ENCODE results near the gene SCUBE1.

SCUBE1 gene

GRCh38 chr22:43187171-43188099 is 155.7 kb downstream of the SCUBE1 start:
- peak; percentile 71 for DNase-seq

- no peak for DNase-seq
These were observed 156.7 kb downstream of the SCUBE1 start, which contains the start of gene TTLL12 for GRCh38 chr22:43186272-43187170. TTLL12 (minus strand) TSS chr22:43187134; CDS start chr22:43187069, 65 bp downstream.

GRCh38 chr22:43185860-43186261 is 157.3 kb downstream of the SCUBE1 start:
- peak; percentile 32 for DNase-seq

GRCh38 chr22:43183496-43184277 is 159.5 kb downstream of the SCUBE1 start:
- DNase-seq, result no peak

GRCh38 chr22:43182726-43183125 is 160.4 kb downstream of the SCUBE1 start:
- no peak for DNase-seq

GRCh38 chr22:43182118-43182517 is 161.1 kb downstream of the SCUBE1 start:
- DNase-seq, result no peak

GRCh38 chr22:43181321-43182076 is 161.7 kb downstream of the SCUBE1 start:
- no peak for DNase-seq

- no peak for DNase-seq
These were observed 162.5 kb downstream of the SCUBE1 start for GRCh38 chr22:43180670-43181069.

- no peak for DNase-seq
These were observed 163.3 kb downstream of the SCUBE1 start for GRCh38 chr22:43179911-43180195.

GRCh38 chr22:43179146-43179910 is 163.8 kb downstream of the SCUBE1 start:
- no peak for DNase-seq

- DNase-seq, result no peak
These were observed 165.7 kb downstream of the SCUBE1 start for GRCh38 chr22:43177479-43177878.

GRCh38 chr22:43176090-43176489 is 167.1 kb downstream of the SCUBE1 start:
- no peak for DNase-seq

- DNase-seq, result no peak
These were observed 168.1 kb downstream of the SCUBE1 start for GRCh38 chr22:43174941-43175531.

GRCh38 chr22:43173976-43174720 is 169.0 kb downstream of the SCUBE1 start:
- DNase-seq, result no peak

GRCh38 chr22:43173566-43173965 is 169.6 kb downstream of the SCUBE1 start:
- no peak for DNase-seq

GRCh38 chr22:43172191-43172590 is 171.0 kb downstream of the SCUBE1 start:
- no peak for DNase-seq

- no peak for DNase-seq
These were observed 171.6 kb downstream of the SCUBE1 start for GRCh38 chr22:43171607-43172006.

GRCh38 chr22:43171019-43171491 is 172.1 kb downstream of the SCUBE1 start:
- no peak for DNase-seq

- no peak for DNase-seq
These were observed 173.1 kb downstream of the SCUBE1 start for GRCh38 chr22:43170131-43170480.

Data from NCI-H2029 treated with DMSO at 0.1 percent for 48 hours (cell line).